Activated naive CD4-positive, alpha-beta T cell treated with anti-CD3 and anti-CD28 coated beads, Interleukin-2, amount 50 U/mL, for 72 hours (primary cell): ENCODE measurements around the gene CMTM7. TPM values are rescaled to one million over a fixed set of nuclear protein-coding genes. Genes with fewer than 3 reads are reported as not detected.

ENCODE experiments used
- ATAC-seq, 2 donors: fragments of 150-1000 bp; cut with Tn5 transposase; 2 replicates each; pipeline ENCODE4 v1.10.0; 2021; ENCODE audit warnings: mild to moderate bottlenecking in 2 of 2, moderate library complexity in 2 of 2
- DNase-seq, 2 donors: peaks; one replicate each; pipeline ENCODE4 v3.0.0; 2021 to 2022; ENCODE audit warnings: low spot score in 2 of 2
- H3K27ac Mint-ChIP-seq, 2 donors: one replicate each; pipeline ENCODE4 v1.8.0; 2022; ENCODE audit warnings: mild to moderate bottlenecking in 2 of 2, mixed read lengths in 2 of 2
- H3K36me3 Mint-ChIP-seq, 2 donors: one replicate each; pipeline ENCODE4 v1.8.0; 2022; ENCODE audit warnings: mixed read lengths in 2 of 2
- H3K9me3 Mint-ChIP-seq, 2 donors: one replicate each; pipeline ENCODE4 v1.8.0; 2022; ENCODE audit warnings: mixed read lengths in 2 of 2
- total RNA-seq, 2 donors: library from RNA; stranded (reverse); gene quantifications; one replicate each; pipeline ENCODE4 v1.2.3, GENCODE V29; 2022

Gene CMTM7
- total RNA-seq, 2 donors from 2014 or later = 34.2 to 59.9 TPM

DNA sequence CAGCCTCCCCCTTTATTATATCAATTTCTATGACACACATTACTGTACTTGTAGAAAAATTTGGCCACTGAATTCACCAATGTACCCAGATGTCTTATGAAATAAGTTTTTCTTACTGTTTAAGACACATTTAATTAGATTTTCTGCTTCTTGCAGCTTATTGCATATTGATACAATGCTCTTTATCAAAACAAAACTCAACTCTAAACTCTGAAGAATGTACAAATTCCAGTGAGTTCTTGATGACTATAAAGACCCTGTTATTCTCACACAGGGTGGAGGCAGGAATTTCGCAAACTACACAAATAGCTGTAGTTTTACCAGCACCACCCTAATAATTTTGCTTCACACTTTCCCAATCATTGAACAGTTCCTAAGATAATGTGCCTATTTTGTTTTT, 89.0 kb downstream of the CMTM7 start:
- Mint-ChIP-seq H3K27ac (no peak overlapping the region), H3K9me3 (no peaks in the 10 kb centered on the region), H3K36me3 (peaks cover 9 to 37% of the 10 kb centered on the region in 2 donors)
- ATAC-seq (no peak), DNase-seq (no peak)

DNA sequence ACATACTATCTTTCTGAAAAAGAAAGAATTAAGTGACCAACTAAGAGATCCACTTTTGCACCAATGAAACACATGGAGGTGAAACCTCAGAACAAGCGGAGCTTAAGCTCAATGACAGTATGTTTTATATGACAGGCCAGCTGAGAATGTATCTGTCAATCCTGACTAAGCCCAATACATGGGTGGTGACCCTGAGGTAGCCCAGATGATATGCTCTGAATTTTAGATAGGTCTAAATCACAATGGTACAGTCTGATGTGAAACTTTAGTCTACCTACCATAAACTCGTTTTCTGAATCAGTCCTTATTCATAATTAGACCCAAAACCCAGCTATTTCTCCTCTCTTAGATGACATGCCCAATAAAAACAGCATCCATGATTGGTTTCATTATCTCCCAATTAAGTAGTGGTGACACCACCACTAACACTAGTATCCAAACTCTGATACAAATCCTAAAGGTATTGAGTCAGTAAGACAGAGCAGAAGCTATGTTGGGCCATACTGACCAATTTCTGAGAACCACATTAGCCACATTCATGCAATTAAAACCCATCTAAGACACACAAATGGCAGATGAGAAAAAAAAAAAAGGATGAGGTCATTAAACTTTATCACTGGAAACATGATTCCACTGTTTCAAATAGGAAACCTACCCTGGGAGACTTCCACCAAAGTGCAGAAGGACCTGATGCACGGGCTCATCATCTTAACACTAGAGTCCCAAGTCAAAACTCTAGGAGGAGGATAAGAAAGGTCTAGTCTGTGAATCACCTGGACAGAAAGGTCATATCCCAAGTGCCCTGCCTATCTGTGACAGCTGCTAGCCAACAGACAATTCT, 90.4 kb downstream of the CMTM7 start:
- DNase-seq (no peak), ATAC-seq (peak; percentile 82)
- Mint-ChIP-seq H3K36me3 (peaks cover 14 to 37% of the 10 kb centered on the region in 2 donors), H3K9me3 (no peaks in the 10 kb centered on the region), H3K27ac (peak overlapping the region in 1 of 2 donors; percentile 34)

DNA sequence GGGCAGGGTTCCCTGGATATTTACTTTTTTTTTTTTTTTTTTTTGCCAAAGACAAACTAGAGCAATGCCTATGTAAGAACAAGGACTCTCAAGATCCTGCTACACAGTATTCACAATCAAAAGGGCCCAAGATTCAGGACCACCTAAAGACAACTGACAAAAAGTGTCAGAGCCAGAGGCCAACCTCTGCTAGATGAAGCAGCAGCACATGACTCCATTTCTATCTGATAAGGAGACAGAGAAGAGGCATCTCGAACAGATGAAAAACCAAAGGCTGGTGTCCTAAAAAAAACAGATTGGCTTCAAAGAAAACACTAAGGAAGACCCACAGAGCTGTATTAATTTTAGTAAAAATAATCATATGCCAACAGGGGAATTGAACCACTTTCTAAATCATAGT, 91.0 kb downstream of the CMTM7 start:
- peaks cover 14 to 39% of the 10 kb centered on the region in 2 donors for H3K36me3 Mint-ChIP-seq
- H3K9me3 Mint-ChIP-seq = no peaks in the 10 kb centered on the region
- peak overlapping the region in 1 of 2 donors; percentile 34 for H3K27ac Mint-ChIP-seq

DNA sequence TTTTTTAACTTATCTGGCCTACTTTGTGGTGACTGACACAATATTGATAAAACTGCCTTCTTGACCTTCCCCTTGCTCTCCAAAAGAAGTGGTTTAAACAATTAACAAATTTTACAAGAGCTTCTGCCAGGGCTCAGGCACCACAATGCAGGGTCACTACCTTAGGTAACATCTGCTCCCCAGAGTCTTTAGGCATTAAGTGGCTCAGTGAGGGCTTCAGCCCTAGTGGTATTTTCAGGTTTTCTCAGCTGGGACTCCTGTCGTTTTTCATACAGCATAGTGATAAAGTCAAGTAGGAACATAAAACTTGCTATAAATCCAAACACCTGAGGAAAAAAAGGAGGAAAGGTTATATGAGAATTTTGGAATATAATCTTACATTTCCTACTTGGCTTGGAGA, 92.1 kb downstream of the CMTM7 start:
- H3K36me3 Mint-ChIP-seq = peaks cover 10 to 39% of the 10 kb centered on the region in 2 donors
- no peak overlapping the region for H3K27ac Mint-ChIP-seq
- ATAC-seq (no peak), DNase-seq (no peak)
- no peaks in the 10 kb centered on the region for H3K9me3 Mint-ChIP-seq

More for the DNA sequence above, 91.0 kb downstream of the CMTM7 start:
- DNase-seq (no peak), ATAC-seq (no peak)

DNA sequence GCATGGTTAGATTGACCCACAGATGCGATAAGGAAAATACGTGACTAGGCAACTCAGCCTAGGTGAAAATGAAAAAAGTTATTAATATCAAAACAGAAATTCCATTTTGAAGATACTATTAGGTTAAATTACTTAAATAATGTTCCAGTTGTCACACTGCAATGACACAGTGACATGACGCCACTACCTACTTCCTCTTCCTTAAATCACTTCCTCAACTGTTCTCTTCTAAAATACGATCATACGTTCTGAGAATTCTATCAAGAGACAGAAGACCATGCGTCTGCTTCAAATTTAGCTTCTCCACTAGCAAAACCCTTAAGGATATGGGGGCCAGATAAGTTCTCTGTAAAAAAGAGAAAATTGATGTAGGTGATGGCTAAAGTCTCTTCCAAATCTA, 92.8 kb downstream of the CMTM7 start:
- H3K36me3 Mint-ChIP-seq = peaks cover 10 to 39% of the 10 kb centered on the region in 2 donors
- no peak overlapping the region for H3K27ac Mint-ChIP-seq
- ATAC-seq = no peak
- H3K9me3 Mint-ChIP-seq = no peaks in the 10 kb centered on the region
- no peak for DNase-seq

DNA sequence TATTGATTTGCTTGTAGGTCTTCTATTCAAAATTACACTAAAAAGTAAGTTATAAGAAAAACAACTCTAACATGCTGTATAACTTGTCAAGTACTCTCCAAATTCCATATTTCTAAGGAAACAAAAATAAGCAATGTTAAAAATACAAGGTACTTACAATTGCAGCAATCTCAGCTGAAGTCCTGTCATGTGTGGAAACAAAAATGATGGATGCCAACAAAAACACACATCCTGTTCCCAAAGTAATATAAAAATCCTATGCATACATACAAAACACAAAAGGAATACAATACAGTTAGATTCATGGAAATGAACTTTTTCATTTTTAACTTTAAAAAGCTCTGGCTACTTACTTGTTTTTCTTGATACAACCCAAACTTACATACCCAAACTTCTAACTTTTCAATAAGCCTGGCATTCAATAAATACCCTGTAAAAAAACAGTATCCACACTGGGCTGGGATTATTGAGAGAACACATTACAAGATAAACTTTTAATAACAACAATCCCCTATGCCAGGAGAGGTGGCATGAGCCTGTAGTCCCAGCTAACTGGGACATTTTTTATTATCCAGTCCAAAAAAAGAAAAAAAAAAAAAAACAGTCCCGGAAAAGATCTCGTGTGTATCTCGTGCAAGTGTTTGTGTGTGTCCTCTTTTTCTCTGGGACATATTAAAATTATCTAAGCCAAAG, 96.3 kb downstream of the CMTM7 start:
- Mint-ChIP-seq H3K9me3 (no peaks in the 10 kb centered on the region), H3K27ac (peak overlapping the region in 1 of 2 donors; percentile 3), H3K36me3 (peaks cover 6 to 20% of the 10 kb centered on the region in 2 donors)
- no peak for ATAC-seq
- no peak for DNase-seq

DNA sequence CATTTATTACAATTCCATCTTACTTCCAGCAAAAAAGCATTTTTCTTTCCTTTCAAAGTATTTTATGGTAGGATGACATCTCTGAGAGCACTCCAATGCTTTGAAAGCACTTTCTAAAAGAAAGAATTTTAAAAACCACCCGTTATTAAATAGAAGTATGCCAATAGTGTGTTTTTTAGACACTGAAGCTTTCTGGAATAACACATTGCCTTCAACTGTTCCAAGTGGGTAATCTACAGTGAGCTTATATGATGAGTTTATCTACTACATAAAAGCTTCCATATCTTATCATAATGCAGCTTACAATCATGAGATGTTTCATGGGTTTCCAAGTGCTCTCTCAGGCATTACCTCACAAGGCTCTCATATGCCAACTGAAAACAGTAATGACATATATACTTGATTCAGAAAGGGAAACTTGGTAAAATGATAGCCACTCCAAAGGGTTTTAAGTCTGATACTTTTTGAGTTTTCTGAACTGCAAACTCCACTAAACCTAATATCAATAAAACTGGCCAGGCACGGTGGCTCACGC, 96.9 kb downstream of the CMTM7 start:
- ATAC-seq (no peak), DNase-seq (no peak)
- H3K9me3 Mint-ChIP-seq = no peaks in the 10 kb centered on the region
- H3K27ac Mint-ChIP-seq = peak overlapping the region in 1 of 2 donors; percentile 3
- peaks cover 6 to 19% of the 10 kb centered on the region in 2 donors for H3K36me3 Mint-ChIP-seq

DNA sequence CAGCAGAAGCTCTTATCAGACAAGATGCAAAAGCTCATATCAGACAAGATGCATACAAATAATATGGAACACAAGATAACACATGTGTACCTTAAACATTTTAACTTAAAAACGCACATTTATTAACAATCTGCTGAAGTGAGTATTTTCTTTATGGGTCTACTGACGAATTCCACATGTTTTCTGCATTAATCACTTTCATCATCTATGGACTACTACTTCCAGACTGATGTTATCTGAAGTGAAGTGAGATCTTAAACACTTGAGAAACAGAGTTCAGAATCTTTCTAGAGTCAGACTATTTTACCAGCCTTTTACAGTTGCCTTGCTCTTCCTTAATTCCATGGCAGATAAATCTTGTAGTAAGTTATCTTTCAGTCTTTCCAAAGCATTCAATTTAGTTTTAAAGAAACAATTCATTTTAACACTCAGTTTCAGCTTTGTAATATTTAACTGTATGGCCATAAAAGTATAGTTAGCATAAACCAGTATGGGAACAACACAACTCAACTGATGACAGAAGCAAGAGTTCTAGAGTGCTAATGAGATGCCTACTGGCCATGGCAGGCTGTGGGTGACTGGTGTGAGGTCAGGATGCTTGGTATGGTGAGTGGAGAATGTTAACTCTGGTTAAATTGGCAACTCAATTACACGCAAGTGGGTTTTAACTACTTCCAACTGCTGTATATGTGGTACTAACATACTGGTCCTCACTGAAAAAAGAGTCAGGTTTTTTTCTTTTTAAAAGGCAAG, 101.2 kb downstream of the CMTM7 start:
- H3K36me3 Mint-ChIP-seq = peaks cover 0 to 15% of the 10 kb centered on the region in 2 donors
- DNase-seq (no peak), ATAC-seq (peak in 1 of 2 donors; percentile 32)
- H3K9me3 Mint-ChIP-seq = peaks cover 0 to 6% of the 10 kb centered on the region in 2 donors
- no peak overlapping the region for H3K27ac Mint-ChIP-seq

DNA sequence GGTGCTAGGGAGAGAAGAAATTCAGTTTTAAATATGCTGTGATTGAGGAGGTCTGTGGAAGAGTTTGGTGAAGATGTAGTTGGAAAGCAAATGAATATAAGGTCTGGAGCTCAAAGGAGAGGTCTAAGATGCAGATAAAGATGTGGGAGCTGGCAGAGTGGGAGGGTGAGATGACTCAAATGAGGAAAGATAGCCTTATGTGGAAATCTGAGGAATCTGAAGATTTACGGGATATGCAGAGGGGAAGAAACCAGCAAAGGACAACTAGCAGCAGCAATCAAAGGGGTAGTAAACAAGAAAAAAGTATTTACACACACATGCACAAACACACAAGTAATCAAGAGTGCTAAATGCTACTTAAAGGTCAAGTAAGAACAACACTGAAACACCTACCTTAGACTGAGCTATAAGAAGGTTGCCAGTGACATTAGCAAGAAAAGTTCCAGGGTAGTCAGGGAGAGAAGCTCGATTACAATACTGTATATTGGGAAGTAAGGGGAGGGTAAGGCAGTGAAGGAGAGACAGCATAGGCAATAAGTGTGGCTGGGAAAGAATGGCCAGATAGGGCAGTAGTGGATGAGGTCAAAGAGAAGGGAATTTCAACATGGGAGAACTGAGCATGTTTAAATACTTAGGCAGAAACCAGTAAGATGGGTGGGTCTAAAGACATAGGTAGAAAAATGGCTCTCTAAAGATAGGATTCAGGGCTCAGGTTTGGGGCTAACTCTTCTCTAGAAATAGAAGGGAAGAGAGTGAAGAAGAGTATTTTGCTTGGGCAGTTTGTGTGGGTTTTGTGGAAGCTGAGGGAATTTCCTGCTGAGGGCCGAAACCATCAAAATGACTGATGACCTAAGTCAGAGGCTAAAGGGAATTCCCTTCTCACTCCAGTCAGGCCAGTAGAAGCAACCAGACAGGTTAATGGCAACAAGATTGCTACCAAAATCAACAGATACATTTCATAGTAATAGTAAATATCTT, 102.1 kb downstream of the CMTM7 start:
- Mint-ChIP-seq H3K36me3 (peaks cover 0 to 8% of the 10 kb centered on the region in 2 donors), H3K9me3 (peaks cover 0 to 6% of the 10 kb centered on the region in 2 donors), H3K27ac (no peak overlapping the region)
- no peak for DNase-seq
- peak in 1 of 2 donors; percentile 88 for ATAC-seq

DNA sequence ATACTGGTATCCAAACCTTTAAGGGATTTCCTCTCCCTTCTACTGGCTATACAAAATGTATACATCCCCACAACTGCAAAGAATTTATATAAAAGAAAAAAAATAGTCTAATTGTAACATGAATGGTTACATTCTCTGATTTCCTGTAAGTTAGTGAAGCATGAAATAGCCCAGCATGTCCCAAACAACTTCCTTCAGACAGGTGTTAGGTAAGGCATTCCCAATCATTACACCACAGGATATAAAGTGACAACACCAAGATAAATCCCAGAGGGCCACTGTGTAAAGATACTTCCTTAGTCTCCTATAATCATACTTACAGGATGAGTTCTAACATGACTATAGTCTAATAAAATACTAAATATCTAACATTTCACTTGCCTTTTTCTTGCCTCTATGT, 103.4 kb downstream of the CMTM7 start:
- Mint-ChIP-seq H3K36me3 (peaks cover 0 to 8% of the 10 kb centered on the region in 2 donors), H3K9me3 (peaks cover 0 to 6% of the 10 kb centered on the region in 2 donors), H3K27ac (no peak overlapping the region)
- ATAC-seq = no peak
- DNase-seq = no peak

DNA sequence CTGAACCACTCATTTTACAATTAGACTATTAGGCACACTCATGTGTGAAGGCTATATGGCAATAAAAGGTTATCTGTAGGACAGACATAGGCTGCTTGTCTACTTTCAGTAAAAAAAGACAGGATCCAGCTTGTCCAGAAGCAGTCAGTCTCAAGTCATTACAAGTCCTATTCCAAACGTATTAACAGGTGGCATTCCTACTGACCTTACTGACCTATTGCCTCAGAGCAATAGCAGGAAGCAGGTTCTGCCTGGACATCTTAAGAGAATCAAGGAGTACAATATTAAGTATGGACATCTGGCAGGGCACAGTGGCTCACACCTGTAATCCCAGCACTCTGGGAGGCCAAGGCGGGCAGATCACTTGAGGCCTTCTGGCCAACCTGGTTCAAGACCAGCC, 104.0 kb downstream of the CMTM7 start:
- no peak for DNase-seq
- H3K27ac Mint-ChIP-seq = no peak overlapping the region
- no peak for ATAC-seq
- H3K9me3 Mint-ChIP-seq = peaks cover 0 to 6% of the 10 kb centered on the region in 2 donors
- peaks cover 0 to 8% of the 10 kb centered on the region in 2 donors for H3K36me3 Mint-ChIP-seq

DNA sequence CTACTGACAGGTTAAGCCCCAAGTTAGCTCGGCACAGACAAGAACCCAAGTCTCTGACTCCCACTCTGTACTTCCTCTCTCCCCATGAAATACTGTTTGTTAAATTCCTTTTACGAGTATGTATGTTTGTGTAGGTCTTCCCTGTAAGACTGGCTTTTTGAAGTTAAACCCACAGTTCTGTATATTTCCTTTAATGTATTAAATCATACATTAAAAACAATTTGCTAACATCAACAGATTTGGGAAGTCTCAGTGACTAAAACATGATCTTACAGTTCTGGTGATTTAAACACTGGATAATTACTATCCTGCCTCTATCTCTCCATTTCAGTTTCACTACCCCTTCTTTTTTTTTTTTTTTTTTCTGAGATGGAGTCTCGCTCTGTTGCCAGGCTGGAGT, 106.6 kb downstream of the CMTM7 start:
- H3K9me3 Mint-ChIP-seq = peaks cover 0 to 6% of the 10 kb centered on the region in 2 donors
- no peak overlapping the region for H3K27ac Mint-ChIP-seq
- DNase-seq = no peak
- ATAC-seq = no peak
- peaks cover 8 to 16% of the 10 kb centered on the region in 2 donors for H3K36me3 Mint-ChIP-seq

DNA sequence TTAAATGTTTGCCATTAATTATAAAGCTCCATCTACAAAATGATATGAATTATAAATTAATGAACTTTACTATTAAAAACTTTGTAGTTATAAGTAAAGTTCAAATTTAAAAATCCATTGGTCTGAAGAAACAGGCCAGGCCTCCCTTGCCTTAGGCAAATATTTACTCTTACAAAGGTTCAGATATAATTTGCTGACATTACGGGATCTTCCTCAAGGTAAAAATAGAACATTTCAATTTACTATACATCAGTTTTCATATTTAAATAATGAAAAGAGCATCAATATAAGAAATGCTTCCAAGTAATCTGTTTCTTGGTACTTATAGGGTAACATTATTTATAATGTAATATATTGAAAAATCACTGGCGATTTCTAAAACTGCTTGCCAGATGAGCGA, 107.3 kb downstream of the CMTM7 start:
- H3K36me3 Mint-ChIP-seq = peaks cover 8 to 16% of the 10 kb centered on the region in 2 donors
- no peak overlapping the region for H3K27ac Mint-ChIP-seq
- no peak for DNase-seq
- peaks cover 0 to 6% of the 10 kb centered on the region in 2 donors for H3K9me3 Mint-ChIP-seq
- ATAC-seq = no peak

DNA sequence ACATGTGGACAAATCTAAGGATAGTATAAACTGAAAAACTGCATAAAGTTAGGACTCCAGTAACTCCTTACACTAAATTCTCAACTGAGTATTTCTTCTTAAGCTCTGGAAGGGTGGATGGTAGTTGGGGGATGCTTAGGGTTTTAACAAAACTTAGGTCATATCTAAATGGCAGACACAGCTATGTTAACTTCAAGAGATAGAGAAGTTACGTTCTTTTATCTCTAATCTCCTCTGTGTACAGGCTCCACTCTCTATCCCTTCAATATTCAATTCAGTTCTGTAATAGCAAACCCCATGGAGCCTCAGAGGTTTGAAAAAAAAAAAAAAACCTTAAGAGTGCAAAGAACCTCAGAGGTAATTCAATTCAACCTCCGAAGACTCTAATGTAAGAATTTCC, 107.9 kb downstream of the CMTM7 start:
- Mint-ChIP-seq H3K27ac (no peak overlapping the region), H3K9me3 (peaks cover 0 to 6% of the 10 kb centered on the region in 2 donors), H3K36me3 (peaks cover 8 to 16% of the 10 kb centered on the region in 2 donors)
- ATAC-seq (no peak), DNase-seq (no peak)

DNA sequence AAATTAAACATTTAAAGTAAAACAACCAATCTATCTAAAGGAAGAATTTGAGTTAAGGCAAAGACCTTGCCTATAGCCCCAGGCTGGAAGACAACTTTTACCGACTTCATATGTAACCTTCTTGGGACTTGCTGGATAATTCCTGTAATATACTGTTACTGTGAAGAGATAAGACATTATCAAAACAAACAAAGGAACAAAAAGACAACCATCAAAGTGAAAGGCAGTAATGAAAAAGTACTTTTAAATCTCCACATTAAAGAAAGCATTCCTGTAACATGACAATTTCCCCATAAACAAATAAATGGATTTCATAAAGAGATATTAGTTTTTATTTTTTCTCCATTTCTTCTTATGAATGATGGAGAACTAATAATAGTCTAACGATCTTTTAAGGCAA, 108.6 kb downstream of the CMTM7 start:
- no peak overlapping the region for H3K27ac Mint-ChIP-seq
- H3K36me3 Mint-ChIP-seq = peaks cover 8 to 16% of the 10 kb centered on the region in 2 donors
- ATAC-seq (no peak), DNase-seq (no peak)
- peaks cover 0 to 6% of the 10 kb centered on the region in 2 donors for H3K9me3 Mint-ChIP-seq
